Large intestine (tissue), 3 donors: Measurements from ENCODE around the gene WBP2. TPM values are rescaled to one million over a fixed set of nuclear protein-coding genes. Genes with fewer than 3 reads are reported as not detected.

ENCODE experiments used
- DNase-seq, 2 donors: peaks; one replicate each; pipeline versions ENCODE4 v3.0.0 to v3.0.0-alpha.2; 2013
- H3K27ac ChIP-seq: one replicate; pipeline ENCODE4 v1.5.1; 2013; ENCODE audit warnings: low read length
- H3K27me3 ChIP-seq: 2 replicates; pipeline ENCODE4 v1.6.1; 2013; ENCODE audit warnings: low read length; ENCODE audit not compliant: control insufficient read depth, insufficient read depth
- H3K36me3 ChIP-seq: 2 replicates; pipeline ENCODE4 v1.6.1; 2013; ENCODE audit warnings: low read length; ENCODE audit not compliant: control insufficient read depth, insufficient read depth
- H3K4me1 ChIP-seq: one replicate; pipeline ENCODE4 v1.6.1; 2013; ENCODE audit warnings: low read length; ENCODE audit not compliant: control insufficient read depth, insufficient read depth
- H3K4me3 ChIP-seq: one replicate; pipeline ENCODE4 v1.5.1; 2013; ENCODE audit warnings: low read length
- H3K9me3 ChIP-seq: one replicate; pipeline ENCODE4 v1.6.1; 2013; ENCODE audit warnings: mild to moderate bottlenecking, low read depth, low read length, moderate library complexity; ENCODE audit not compliant: control insufficient read depth
- WGBS: methylation state at CpG from one replicate; pipeline ENCODE4 v1.1.5; 2013; ENCODE audit warnings: low lambda C conversion rate; ENCODE audit not compliant: insufficient coverage; 5-methylcytosine and 5-hydroxymethylcytosine counted together
- polyA plus RNA-seq: library from polyadenylated mRNA; unstranded; fragments of 120-200 nt; gene quantifications from one replicate; pipeline ENCODE4 v1.2.1, GENCODE V29; 2013

Gene WBP2
- polyA plus RNA-seq, 1 donor, result 107 TPM

DNA sequence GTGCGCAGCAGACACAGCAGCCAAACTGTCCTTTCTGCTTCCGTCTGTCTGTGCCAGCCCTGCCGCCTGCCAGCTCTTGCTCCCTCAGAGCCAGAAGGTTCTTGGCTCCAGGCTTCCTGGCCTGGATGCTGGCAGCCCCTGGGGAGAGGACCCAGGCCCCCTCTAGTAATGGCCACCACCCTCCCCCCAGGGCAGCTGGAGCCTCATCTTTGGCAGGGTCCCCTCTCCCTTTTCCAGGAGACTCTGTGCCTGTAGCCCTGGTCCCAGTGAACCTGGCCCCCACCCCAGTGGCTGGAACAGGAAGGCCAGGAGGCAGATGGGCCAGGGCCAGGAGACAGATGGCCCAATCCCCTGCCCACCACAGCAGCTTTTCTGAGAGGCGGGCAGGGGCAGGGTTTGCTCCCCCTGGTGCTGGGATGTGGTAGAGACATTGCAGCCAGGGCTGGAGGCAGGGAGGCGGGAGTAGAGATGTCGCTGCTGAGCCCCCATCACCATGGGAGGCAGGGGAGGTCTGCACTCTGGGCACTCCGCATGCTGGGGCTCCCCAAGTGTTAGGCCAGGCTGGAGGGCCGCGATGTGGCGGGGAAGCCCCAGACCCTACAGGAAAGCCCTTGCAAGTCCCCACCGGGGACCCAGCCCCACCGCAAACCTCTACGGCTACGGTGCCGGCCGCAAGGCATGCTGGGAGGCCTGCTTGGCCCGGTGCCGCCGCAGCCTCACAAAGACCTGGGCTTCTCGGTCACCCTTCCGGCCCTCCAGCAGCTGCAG lies 27.6 kb downstream of the WBP2 start:
- H3K9me3 ChIP-seq, result peaks cover 3% of the 10 kb centered on the region
- DNase-seq, result peak in 1 of 2 donors; percentile 58
- peaks cover 41% of the 10 kb centered on the region for H3K36me3 ChIP-seq
- H3K27me3 ChIP-seq, result no peaks in the 10 kb centered on the region
- peaks cover 7% of the 10 kb centered on the region for H3K4me1 ChIP-seq
- H3K27ac ChIP-seq, result peak overlapping the region; percentile 42
- peak overlapping the region; percentile 27 for H3K4me3 ChIP-seq
- WGBS, result no CpG with 5 or more reads among the region's 21 CpGs

- 80% methylated on average over 1 of the region's 14 CpGs for WGBS
- H3K36me3 ChIP-seq, result peaks cover 48% of the 10 kb centered on the region
- H3K4me1 ChIP-seq, result peaks cover 7% of the 10 kb centered on the region
- H3K27me3 ChIP-seq, result no peaks in the 10 kb centered on the region
- H3K9me3 ChIP-seq, result peaks cover 3% of the 10 kb centered on the region
- H3K4me3 ChIP-seq, result no peak overlapping the region
- no peak for DNase-seq
- H3K27ac ChIP-seq, result peak overlapping the region; percentile 23
These were observed 28.4 kb downstream of the WBP2 start for GRCh38 chr17:75826561-75827307.

GRCh38 chr17:75825748-75826370 lies 29.3 kb downstream of the WBP2 start:
- Histone ChIP-seq H3K9me3 (peaks cover 3% of the 10 kb centered on the region), H3K4me1 (peaks cover 7% of the 10 kb centered on the region), H3K36me3 (peaks cover 56% of the 10 kb centered on the region), H3K4me3 (no peak overlapping the region), H3K27ac (no peak overlapping the region), H3K27me3 (no peaks in the 10 kb centered on the region)
- no CpG with 5 or more reads among the region's 12 CpGs for WGBS
- DNase-seq, result no peak

DNA sequence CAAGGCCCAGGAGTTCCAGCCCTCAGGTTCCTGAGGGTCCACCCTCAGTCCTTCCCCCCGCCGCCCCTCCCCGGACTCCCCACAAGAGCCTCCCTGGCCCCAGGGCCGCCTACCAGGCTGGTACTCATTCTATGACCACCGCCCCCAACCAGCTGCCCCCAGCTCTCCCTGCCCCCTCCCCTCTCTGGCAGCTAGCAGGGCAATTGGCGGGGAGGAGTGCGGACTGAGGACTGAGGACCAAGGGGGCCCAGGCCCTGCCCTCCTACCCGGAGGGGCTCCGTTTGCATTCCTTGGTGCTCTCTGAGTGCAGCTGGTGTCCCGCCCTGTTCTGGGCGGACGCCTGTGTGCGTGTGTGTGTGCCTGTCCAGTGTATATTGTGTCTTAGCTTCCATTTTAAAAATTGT lies 30.0 kb downstream of the WBP2 start:
- Histone ChIP-seq H3K4me1 (peaks cover 7% of the 10 kb centered on the region), H3K27ac (no peak overlapping the region), H3K4me3 (no peak overlapping the region), H3K9me3 (peaks cover 3% of the 10 kb centered on the region), H3K27me3 (no peaks in the 10 kb centered on the region), H3K36me3 (peaks cover 64% of the 10 kb centered on the region)
- WGBS, result no CpG with 5 or more reads among the region's 13 CpGs
- no peak for DNase-seq

DNA sequence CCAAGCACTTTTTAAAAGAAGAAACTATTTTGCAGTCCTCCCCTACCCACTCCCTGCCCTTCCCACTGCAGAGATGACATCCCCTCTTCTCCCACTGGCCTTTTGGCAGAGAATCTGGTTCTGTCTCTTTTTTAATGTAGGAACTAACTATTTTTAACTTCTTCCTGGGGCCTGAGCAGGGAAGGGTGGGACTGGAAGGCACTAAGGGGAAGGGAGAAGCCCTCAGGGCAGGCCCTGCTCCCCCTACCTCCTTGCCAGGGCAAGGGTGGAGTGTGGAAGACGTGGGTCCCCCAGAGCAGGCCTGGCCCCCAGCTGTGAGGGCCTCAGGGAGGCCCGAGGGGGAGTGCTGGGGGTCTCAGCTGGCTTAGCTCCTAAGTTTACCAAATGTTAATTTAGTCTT lies 30.5 kb downstream of the WBP2 start:
- no CpG with 5 or more reads among the region's 2 CpGs for WGBS
- no peak overlapping the region for H3K4me3 ChIP-seq
- peaks cover 7% of the 10 kb centered on the region for H3K4me1 ChIP-seq
- no peaks in the 10 kb centered on the region for H3K27me3 ChIP-seq
- peaks cover 68% of the 10 kb centered on the region for H3K36me3 ChIP-seq
- no peak overlapping the region for H3K27ac ChIP-seq
- DNase-seq, result no peak
- H3K9me3 ChIP-seq, result peaks cover 3% of the 10 kb centered on the region

DNA sequence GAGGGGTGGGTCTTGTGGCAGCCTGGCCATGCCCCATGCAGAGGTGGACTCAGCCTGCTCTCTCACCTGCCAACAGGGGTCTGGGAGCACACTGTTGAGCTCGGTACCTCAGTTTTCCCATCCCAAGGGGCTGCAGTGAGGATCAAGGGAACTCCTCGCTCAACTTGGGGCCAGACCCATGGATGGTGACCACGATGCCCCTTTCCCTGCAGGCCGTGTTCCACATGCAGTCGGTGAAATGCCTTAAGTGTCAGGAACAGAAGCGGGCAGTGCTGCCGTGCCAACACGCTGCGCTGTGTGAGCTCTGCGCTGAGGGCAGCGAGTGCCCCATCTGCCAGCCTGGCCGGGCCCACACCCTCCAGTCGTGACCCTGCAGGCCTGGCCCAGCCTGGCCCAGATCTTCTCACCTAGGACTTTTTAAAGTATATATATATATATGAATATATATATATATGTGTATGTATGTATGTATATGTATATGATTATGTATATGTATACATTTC lies 31.0 kb downstream of the WBP2 start:
- no CpG with 5 or more reads among the region's 13 CpGs for WGBS
- Histone ChIP-seq H3K4me1 (peaks cover 7% of the 10 kb centered on the region), H3K9me3 (peaks cover 3% of the 10 kb centered on the region), H3K4me3 (no peak overlapping the region), H3K36me3 (peaks cover 74% of the 10 kb centered on the region), H3K27me3 (no peaks in the 10 kb centered on the region), H3K27ac (no peak overlapping the region)
- no peak for DNase-seq

DNA sequence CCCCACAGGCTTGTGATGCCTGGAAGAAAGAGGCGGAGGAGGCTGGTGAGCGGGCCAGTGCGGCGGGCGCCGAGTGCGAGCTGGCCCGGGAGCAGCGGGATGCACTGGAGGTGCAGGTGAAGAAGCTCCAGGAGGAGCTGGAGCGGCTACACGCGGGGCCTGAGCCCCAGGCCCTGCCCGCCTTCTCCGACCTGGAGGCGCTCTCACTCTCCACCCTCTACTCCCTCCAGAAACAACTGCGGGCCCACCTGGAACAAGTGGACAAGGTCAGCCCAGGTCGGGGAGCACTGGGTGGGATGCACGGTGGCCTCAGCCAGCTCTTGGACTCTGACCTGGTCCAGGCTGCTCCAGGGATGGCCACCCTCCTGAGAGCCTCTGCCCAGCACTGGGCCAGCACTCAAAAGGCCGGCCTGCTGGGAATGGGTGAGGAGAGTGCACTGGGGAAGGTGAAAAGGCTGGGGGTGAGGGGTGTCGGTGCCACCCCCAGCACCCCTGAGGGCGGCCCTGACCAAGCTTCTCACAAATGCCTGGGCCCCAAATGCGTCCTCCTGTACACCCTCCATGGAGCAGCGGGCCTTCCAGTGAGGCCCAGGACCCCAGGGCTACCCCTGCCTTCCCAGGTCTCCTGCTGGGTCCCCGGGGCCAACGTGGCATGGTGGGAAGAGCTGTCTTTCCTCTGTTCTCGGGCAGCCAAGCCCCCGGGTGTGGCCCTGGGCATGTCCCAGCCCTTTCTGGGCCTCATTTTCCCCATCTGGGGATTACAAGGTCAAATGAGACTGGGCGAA lies 31.7 kb downstream of the WBP2 start:
- Histone ChIP-seq H3K27me3 (no peaks in the 10 kb centered on the region), H3K36me3 (peaks cover 81% of the 10 kb centered on the region), H3K27ac (no peak overlapping the region), H3K4me3 (no peak overlapping the region), H3K9me3 (peaks cover 3% of the 10 kb centered on the region), H3K4me1 (peaks cover 7% of the 10 kb centered on the region)
- no peak for DNase-seq
- no CpG with 5 or more reads among the region's 28 CpGs for WGBS

DNA sequence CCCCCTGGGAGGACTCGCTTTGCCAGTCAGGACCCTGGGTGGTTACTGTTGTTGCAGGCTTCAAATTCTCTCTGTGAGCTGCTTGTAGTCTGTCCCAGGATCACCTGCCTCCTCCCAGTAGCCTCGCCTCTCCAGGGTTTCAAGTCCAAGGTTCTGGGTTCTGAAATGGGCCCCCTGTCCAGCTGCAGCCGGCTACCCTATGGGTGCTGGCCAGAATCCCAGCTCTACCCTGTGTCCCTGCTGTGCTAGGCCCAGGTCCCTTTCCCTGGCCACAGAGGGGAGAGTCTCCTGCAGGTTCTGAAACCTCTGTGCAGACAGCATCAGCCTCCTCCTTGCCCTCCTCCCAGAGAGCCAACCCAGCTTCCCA lies 32.4 kb downstream of the WBP2 start:
- Histone ChIP-seq H3K36me3 (peaks cover 87% of the 10 kb centered on the region), H3K4me1 (peaks cover 2% of the 10 kb centered on the region), H3K27me3 (no peaks in the 10 kb centered on the region), H3K4me3 (no peak overlapping the region), H3K9me3 (peaks cover 3% of the 10 kb centered on the region), H3K27ac (no peak overlapping the region)
- no CpG with 5 or more reads among the region's 3 CpGs for WGBS
- no peak for DNase-seq

GRCh38 chr17:75822119-75822799 lies 32.9 kb downstream of the WBP2 start:
- H3K27me3 ChIP-seq, result no peaks in the 10 kb centered on the region
- peaks cover 92% of the 10 kb centered on the region for H3K36me3 ChIP-seq
- no peaks in the 10 kb centered on the region for H3K4me1 ChIP-seq
- H3K27ac ChIP-seq, result no peak overlapping the region
- no peak overlapping the region for H3K4me3 ChIP-seq
- WGBS, result no CpG with 5 or more reads among the region's 18 CpGs
- peaks cover 3% of the 10 kb centered on the region for H3K9me3 ChIP-seq
- no peak for DNase-seq
